Karpas-422 (cell line): ENCODE data around the gene DNAJC6. TPM values are rescaled to one million over a fixed set of nuclear protein-coding genes. Genes with fewer than 3 reads are reported as not detected.
"Not testable (repeated sequence)": the region's sequence is repeated elsewhere in the genome, so short reads cannot be mapped to it uniquely, and the experiment has no call there.

Experiments
- DNase-seq: peaks from one replicate; pipeline ENCODE4 v3.0.0-alpha.2; 2015
- H2AFZ ChIP-seq: fragments of 200-600 bp; sonication (generic); 2 replicates; pipeline ENCODE4 v1.6.1; 2014; ENCODE audit warnings: antibody characterized with exemption, low read length, mixed read lengths
- H3K27ac ChIP-seq: fragments of 200-600 bp; sonication (generic); 2 replicates; pipeline ENCODE4 v1.5.1; 2014; ENCODE audit warnings: mild to moderate bottlenecking, low read length, moderate library complexity
- H3K27me3 ChIP-seq: fragments of 200-600 bp; sonication (generic); 2 replicates; pipeline ENCODE4 v1.6.1; 2014; ENCODE audit warnings: low read length, mixed read lengths
- H3K36me3 ChIP-seq: fragments of 200-600 bp; sonication (generic); 2 replicates; pipeline ENCODE4 v1.6.1; 2014; ENCODE audit warnings: low read length, mixed read lengths; ENCODE audit not compliant: insufficient read depth
- H3K4me1 ChIP-seq: fragments of 200-600 bp; sonication (generic); 2 replicates; pipeline ENCODE4 v1.6.1; 2014; ENCODE audit warnings: mild to moderate bottlenecking, low read length, mixed read lengths
- H3K4me2 ChIP-seq: fragments of 200-600 bp; sonication (generic); 2 replicates; pipeline ENCODE4 v1.6.1; 2014; ENCODE audit warnings: low read length, low read depth, mild to moderate bottlenecking; ENCODE audit not compliant: poor library complexity, severe bottlenecking
- H3K4me3 ChIP-seq: fragments of 200-600 bp; sonication (generic); 2 replicates; pipeline ENCODE4 v1.5.1; 2014; ENCODE audit warnings: mild to moderate bottlenecking, antibody characterized with exemption, low read length, mixed read lengths
- H3K79me2 ChIP-seq: fragments of 200-600 bp; sonication (generic); 2 replicates; pipeline ENCODE4 v1.6.1; 2014; ENCODE audit warnings: mild to moderate bottlenecking, low read length, mixed read lengths
- H3K9ac ChIP-seq: fragments of 200-600 bp; sonication (generic); 2 replicates; pipeline ENCODE4 v1.6.0; 2014; ENCODE audit warnings: low read length
- H3K9me2 ChIP-seq: fragments of 200-600 bp; sonication (generic), shearing (Covaris generic); replicated peaks from 2 replicates; pipeline ENCODE4 v1.6.0; 2014; ENCODE audit warnings: mild to moderate bottlenecking, low read length, moderate library complexity; ENCODE audit not compliant: insufficient read depth
- H3K9me3 ChIP-seq: fragments of 300-700, 200-600 bp; sonication (generic); 2 replicates; pipeline ENCODE4 v1.6.1; 2014; ENCODE audit warnings: low read length, mixed read lengths
- H4K20me1 ChIP-seq: fragments of 200-600 bp; sonication (generic); 2 replicates; pipeline ENCODE4 v1.6.1; 2014; ENCODE audit warnings: mild to moderate bottlenecking, antibody characterized with exemption, low read length, low read depth; ENCODE audit not compliant: insufficient read depth
- total RNA-seq: library from RNA; depleted of rRNA; stranded (reverse); fragments of >200 nt; shearing (Covaris generic); gene quantifications from 2 replicates; pipeline ENCODE4 v1.2.3, GENCODE V29; 2014; ENCODE audit warnings: low replicate concordance

Gene DNAJC6
- total RNA-seq, 1 experiment from 2014 or later, result 0.37 TPM

GRCh38 chr1:65372557-65372956 is 63.2 kb downstream of the DNAJC6 start:
- H3K79me2 ChIP-seq, result no peaks in the 10 kb centered on the region
- no peaks in the 10 kb centered on the region for H3K9me2 ChIP-seq
- no peaks in the 10 kb centered on the region for H4K20me1 ChIP-seq
- H3K27me3 ChIP-seq, result no peaks in the 10 kb centered on the region
- H3K9me3 ChIP-seq, result no peaks in the 10 kb centered on the region
- H3K4me3 ChIP-seq, result no peak overlapping the region
- H3K36me3 ChIP-seq, result no peaks in the 10 kb centered on the region
- no peak overlapping the region for H3K9ac ChIP-seq
- DNase-seq, result no peak
- no peak overlapping the region for H3K27ac ChIP-seq
- no peak overlapping the region for H3K4me2 ChIP-seq
- H3K4me1 ChIP-seq, result no peaks in the 10 kb centered on the region
- H2AFZ ChIP-seq, result no peak overlapping the region

- Histone ChIP-seq H4K20me1 (no peaks in the 10 kb centered on the region), H3K27ac (no peak overlapping the region), H3K4me3 (no peak overlapping the region), H3K9ac (no peak overlapping the region), H3K4me1 (no peaks in the 10 kb centered on the region), H3K4me2 (no peak overlapping the region), H3K9me3 (no peaks in the 10 kb centered on the region), H2AFZ (no peak overlapping the region), H3K27me3 (no peaks in the 10 kb centered on the region), H3K36me3 (no peaks in the 10 kb centered on the region), H3K9me2 (no peaks in the 10 kb centered on the region), H3K79me2 (no peaks in the 10 kb centered on the region)
- DNase-seq, result no peak
Measured at GRCh38 chr1:65377496-65378246, 68.3 kb downstream of the DNAJC6 start.

GRCh38 chr1:65378247-65378946 is 69.1 kb downstream of the DNAJC6 start:
- no peaks in the 10 kb centered on the region for H3K9me3 ChIP-seq
- no peaks in the 10 kb centered on the region for H4K20me1 ChIP-seq
- no peaks in the 10 kb centered on the region for H3K27me3 ChIP-seq
- H3K4me1 ChIP-seq, result no peaks in the 10 kb centered on the region
- no peak for DNase-seq
- no peak overlapping the region for H3K4me3 ChIP-seq
- no peaks in the 10 kb centered on the region for H3K36me3 ChIP-seq
- H3K9me2 ChIP-seq, result no peaks in the 10 kb centered on the region
- H3K27ac ChIP-seq, result no peak overlapping the region
- H3K79me2 ChIP-seq, result no peaks in the 10 kb centered on the region
- no peak overlapping the region for H3K9ac ChIP-seq
- H3K4me2 ChIP-seq, result no peak overlapping the region
- H2AFZ ChIP-seq, result no peak overlapping the region

GRCh38 chr1:65384426-65384825 is 75.1 kb downstream of the DNAJC6 start:
- H4K20me1 ChIP-seq, H3K9me3 ChIP-seq, DNase-seq, H3K9ac ChIP-seq, H3K4me2 ChIP-seq, H3K36me3 ChIP-seq, H3K27ac ChIP-seq, H3K9me2 ChIP-seq, H3K79me2 ChIP-seq, H3K4me3 ChIP-seq, H2AFZ ChIP-seq, H3K4me1 ChIP-seq, H3K27me3 ChIP-seq: not testable (repeated sequence)

- no peaks in the 10 kb centered on the region for H3K27me3 ChIP-seq
- H3K27ac ChIP-seq, result no peak overlapping the region
- H3K4me1 ChIP-seq, result no peaks in the 10 kb centered on the region
- no peak for DNase-seq
- no peaks in the 10 kb centered on the region for H3K9me3 ChIP-seq
- H2AFZ ChIP-seq, result no peak overlapping the region
- H3K36me3 ChIP-seq, result no peaks in the 10 kb centered on the region
- H4K20me1 ChIP-seq, result no peaks in the 10 kb centered on the region
- no peaks in the 10 kb centered on the region for H3K79me2 ChIP-seq
- no peaks in the 10 kb centered on the region for H3K9me2 ChIP-seq
- H3K9ac ChIP-seq, result no peak overlapping the region
- no peak overlapping the region for H3K4me3 ChIP-seq
- no peak overlapping the region for H3K4me2 ChIP-seq
Measured at GRCh38 chr1:65386439-65386838, 77.1 kb downstream of the DNAJC6 start.

- Histone ChIP-seq H3K9ac (no peak overlapping the region), H3K27ac (no peak overlapping the region), H3K4me3 (no peak overlapping the region), H4K20me1 (no peaks in the 10 kb centered on the region), H3K4me1 (no peaks in the 10 kb centered on the region), H3K4me2 (no peak overlapping the region), H3K27me3 (no peaks in the 10 kb centered on the region), H2AFZ (no peak overlapping the region), H3K9me3 (no peaks in the 10 kb centered on the region), H3K9me2 (no peaks in the 10 kb centered on the region), H3K79me2 (no peaks in the 10 kb centered on the region), H3K36me3 (no peaks in the 10 kb centered on the region)
- DNase-seq, result no peak
Measured at GRCh38 chr1:65387821-65388220, 78.5 kb downstream of the DNAJC6 start.

GRCh38 chr1:65388908-65389695 is 79.8 kb downstream of the DNAJC6 start:
- Histone ChIP-seq H3K9me2 (no peaks in the 10 kb centered on the region), H3K9me3 (no peaks in the 10 kb centered on the region), H3K9ac (no peak overlapping the region), H3K4me2 (no peak overlapping the region), H4K20me1 (no peaks in the 10 kb centered on the region), H3K27me3 (no peaks in the 10 kb centered on the region), H3K36me3 (no peaks in the 10 kb centered on the region), H3K79me2 (no peaks in the 10 kb centered on the region), H3K27ac (no peak overlapping the region), H2AFZ (no peak overlapping the region), H3K4me3 (no peak overlapping the region), H3K4me1 (no peaks in the 10 kb centered on the region)
- no peak for DNase-seq

- Histone ChIP-seq H3K79me2 (no peaks in the 10 kb centered on the region), H3K4me3 (no peak overlapping the region), H3K4me1 (no peaks in the 10 kb centered on the region), H3K9me2 (no peaks in the 10 kb centered on the region), H2AFZ (no peak overlapping the region), H4K20me1 (no peaks in the 10 kb centered on the region), H3K27ac (no peak overlapping the region), H3K4me2 (no peak overlapping the region), H3K9me3 (no peaks in the 10 kb centered on the region), H3K9ac (no peak overlapping the region), H3K36me3 (no peaks in the 10 kb centered on the region), H3K27me3 (no peaks in the 10 kb centered on the region)
- DNase-seq, result no peak
Measured at GRCh38 chr1:65392497-65392896, 83.2 kb downstream of the DNAJC6 start.
